Stimulated activated CD4-positive, alpha-beta T cell treated with anti-CD3 and anti-CD28 coated beads, TNF-alpha, amount 100 ng/mL, for 48 hours (primary cell): ENCODE measurements around the gene MICU2.

Experiments used
- DNase-seq, 3 donors: peaks; one replicate each; pipeline ENCODE4 v3.0.0-alpha.2; 2020; ENCODE audit warnings: low read depth in 3 of 3

The MICU2 gene

DNA sequence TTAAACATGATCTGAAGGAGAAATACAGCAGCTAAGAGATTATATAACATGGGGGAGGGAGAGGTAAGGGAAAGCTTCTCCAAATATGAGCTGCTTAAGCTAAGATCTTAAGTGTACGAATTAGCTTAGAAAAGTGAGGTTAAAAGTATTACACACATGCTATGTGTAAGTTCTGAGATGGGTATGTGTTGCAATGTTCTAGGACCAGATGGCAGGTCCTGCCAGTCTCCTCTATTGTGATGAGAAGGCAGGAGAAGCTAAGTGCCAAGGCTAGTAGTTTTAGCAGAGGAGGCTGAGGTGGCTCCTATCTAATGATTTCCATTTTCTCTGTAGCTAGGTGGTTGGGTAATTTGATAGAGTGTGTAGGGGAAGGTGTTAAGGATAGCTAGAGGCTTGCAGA lies 57.6 kb downstream of the MICU2 start:
- no peak for DNase-seq

DNA sequence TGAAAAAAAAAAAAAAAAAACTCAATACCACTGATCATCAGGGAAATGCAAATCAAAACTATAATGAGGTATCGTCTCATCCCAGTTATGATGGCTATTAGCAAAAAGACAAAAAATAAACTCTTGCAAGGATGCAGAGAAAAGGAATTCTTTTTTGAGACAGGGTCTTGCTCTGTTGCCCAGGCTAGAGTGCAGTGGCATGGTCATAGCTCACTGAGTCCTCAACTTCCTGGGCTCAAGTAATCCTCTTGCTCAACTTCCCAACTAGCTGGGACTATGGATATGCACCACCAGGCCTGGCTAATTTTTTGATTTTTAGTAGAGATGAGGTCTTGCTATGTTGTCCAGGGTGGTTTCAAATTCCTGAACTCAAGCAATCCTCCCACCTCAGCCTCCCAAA lies 59.5 kb downstream of the MICU2 start:
- DNase-seq: no peak

DNA sequence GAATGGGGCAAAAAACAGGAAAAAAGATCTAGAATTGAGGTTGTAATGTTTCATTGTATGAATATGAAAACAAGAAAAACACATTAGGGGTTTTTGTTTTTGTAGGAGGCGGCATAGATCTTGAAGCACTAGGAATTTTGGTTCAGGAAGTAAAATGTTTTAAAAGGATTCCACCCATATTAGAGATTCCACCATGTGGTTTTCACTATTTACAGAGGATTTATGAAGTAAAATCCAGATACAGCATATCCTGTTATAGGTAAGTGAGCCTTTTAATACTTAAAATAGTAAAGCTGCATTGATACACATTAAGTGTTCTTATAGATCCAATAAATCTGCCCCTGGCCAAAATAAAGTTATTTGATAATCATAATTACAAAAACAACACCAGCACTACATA lies 61.4 kb downstream of the MICU2 start:
- no peak for DNase-seq

DNA sequence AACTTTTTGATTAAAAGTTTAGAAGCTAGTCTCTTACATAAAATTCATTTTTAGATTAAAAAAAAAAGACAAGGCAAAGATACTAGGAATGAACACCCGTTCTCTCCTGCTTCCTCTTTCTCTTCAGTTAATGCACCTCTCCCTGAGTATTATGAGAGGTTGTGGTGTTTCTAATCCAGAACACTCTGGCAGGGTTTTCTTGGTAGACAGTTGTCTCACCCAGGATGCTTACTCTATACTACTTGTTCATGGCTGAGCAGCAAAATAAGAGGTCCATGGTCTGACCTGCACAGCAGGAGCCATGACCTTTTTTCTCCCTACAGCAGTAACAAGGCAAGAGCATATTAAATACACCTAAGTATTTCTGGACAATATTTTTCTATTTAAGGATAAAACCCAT lies 62.0 kb downstream of the MICU2 start:
- DNase-seq: no peak

DNA sequence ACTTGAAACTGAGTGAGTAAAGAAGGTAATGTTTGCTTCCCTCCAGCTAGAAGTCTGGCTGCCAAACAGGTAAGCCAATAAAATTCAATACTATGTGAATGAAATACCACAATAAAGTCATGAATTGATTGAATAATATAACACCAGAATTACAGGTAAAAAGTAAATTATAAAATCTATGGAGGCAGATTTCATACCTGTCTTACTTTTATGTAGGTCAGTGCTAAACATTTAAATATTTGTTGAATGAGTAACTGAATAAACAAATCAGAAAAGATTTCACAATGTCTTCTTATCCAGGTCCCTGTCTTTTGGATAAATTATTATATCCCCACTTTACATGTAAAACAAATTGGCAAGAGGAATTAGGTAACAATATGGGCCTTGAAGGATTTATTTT lies 62.7 kb downstream of the MICU2 start:
- DNase-seq: no peak

DNA sequence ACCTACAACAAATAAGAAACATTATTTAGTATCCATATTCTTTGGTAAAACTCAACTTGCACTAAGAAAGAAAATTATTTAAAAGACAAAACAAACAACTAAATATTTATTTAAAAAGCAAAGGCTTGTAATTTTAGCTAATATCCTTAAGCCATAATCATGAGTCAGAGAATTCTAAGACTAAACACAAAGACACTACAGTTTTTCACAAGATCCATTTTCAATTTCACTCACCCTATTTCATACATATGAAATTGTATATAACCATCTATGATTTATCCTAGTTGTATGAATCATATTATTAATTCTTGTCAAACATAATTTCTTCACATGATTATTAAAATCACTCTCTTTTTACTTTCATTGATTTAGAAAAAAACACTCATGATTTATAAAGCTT lies 64.3 kb downstream of the MICU2 start:
- no peak for DNase-seq

DNA sequence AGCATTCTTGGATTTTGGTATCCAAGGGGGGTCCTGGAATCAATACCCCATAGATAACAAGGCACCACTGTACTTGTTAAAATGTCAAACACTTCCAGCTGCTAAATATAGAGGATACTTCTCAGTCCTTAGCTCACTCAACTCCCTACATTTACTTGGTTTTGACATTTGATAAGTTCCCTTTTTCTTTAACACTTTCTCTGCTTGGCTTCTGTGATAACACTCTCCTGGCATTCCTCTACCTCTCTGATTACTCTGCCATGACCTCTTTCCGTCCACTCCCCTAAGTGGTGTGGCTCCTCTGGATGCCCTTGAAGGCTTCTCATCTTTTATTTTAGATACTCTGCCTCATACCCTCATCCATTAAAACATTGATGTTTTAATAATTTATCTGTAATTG lies 65.2 kb downstream of the MICU2 start:
- DNase-seq: no peak

DNA sequence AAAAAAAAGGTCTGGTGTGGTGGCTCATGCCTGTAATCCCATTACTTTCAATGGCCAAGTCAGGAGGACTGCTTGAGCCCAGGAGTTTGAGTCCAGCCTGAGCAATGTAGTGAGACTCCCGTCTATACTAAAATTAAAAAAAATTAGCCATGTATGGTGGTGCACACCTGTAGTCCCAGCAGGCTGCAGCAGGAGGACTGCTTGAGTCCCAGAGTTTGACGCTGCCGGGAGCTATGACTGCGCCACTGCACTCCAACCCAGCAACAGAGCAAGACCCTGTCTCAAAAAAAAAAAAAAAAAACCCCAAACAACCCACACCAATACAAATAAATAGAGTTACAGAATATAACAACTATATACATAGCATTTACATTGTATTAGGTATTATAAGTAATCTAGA lies 65.7 kb downstream of the MICU2 start:
- DNase-seq: no peak

DNA sequence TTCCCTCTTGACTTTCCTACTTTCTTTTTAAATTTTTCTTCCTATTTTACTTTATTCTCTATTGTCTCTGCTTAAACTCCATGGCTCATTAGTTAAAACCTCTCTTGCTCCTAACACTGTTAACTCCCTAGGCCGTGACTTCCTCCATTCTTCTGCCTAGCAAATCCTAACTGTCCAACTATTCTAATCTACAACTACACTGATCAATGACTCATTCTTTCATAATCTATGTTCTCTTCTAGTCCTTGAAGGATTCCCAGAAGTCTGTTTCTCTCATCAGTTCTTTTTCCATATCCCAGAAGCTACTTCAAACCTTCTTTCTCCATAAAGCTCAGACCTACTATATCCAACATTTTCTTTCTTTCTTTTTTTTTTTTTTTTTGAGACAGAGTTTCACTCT lies 66.9 kb downstream of the MICU2 start:
- DNase-seq: no peak

DNA sequence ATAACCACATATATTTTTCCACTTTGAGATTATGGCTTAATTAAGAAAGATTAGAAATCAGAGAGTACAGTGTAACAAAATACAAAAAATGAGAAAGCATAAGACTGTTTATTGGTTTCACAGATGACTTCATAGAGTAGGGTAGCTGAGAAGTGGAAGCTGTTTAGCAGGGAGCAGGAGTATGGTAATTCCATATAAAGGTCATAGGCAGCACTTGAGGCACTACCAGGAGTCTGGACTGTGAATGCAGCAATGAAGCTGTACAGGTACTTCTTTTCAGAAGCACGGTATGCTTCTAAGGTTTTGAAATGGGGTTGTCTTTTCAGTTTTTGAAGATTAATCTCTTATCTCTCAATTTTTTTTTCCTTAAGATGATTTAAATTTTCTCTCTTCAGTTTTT lies 69.2 kb downstream of the MICU2 start:
- no peak for DNase-seq

DNA sequence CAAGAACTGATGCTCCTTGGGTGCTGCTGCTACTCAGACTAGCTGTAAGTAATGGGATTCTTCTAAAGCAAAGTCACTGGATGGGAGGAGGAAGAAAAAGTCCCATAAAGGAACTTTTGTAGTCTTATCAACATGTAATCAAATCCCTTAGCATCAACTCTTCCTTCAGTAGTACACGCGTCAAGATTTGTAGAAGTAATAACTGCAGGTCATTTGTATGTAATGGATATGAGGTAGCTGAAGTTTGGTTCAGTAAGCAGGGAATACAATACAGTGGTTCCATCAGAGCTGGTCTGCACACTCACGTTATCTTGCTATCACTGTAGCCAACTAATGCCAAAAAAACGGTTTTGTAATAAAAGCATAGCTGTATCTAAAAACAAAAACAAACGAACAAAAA lies 72.5 kb downstream of the MICU2 start:
- DNase-seq: no peak

DNA sequence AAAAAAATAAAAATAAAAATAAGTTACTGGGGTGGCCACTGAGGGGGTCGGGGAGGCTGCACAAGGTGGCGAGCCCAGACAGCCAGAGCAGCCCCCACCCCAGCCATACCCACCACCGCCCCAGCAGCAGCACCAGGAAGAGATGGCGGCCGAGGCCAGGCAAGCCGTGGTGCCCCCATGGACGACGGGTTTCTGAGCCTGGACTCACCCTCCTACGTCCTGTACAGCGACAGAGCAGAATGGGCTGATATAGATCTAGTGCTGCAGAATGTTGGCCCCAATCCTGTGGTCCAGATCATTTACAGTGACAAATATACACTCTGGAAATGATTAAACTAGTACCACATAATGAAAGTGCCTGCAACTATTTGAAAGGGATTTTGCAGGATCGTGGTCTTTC lies 73.3 kb downstream of the MICU2 start:
- no peak for DNase-seq

DNA sequence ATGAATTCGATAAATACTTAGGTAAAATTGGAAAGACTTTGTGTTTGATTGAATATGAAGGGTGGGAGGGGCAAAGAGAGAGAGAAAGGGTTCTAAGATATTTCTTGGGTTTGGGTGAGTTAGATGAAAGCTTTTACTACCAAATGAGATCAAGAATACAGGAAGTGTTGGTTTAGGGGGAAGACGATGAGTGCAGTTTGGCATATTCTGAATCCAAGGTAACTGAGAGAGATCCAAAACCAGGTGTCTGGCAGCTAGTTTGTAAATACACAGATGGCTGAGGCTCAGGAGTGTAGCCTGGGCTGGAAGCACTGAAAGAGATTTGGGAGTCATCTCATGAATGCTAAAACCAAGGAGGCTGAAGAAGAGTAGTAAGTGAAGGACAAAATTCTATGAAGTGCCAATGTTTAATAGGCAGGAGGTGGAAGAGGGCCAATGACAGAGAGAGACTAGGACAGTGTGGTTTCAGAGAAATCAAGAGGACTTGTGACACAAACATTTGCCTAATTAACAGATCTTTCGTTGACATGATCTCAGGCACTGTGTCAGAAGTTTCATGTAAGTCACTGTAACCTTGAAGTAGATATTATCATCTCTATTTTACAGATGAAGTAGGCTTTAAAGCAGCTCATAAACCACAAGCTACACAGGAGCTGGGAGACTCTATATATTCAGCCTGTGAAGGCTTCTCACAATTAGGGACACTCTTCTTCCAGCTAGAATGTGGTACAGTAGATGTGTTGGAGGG lies 74.7 kb downstream of the MICU2 start:
- no peak for DNase-seq

DNA sequence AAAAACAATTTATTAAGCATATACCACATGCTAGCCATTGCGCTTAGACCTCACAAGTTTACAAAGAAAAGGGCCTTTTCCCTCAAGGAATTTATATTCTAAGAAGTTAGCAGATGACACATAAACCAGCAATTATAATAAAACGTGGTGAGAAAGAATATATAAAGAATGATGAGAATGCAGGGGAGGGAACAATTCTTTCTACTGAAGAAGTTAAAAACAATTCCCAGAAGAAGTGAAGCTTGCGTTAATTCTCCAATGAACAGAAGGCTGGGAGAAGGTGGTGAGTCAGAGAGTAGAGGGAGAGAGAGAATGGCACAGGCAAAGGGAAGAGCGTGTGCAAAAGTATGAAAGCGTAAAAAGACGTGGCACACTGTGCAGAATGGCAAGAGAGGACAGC lies 75.4 kb downstream of the MICU2 start:
- no peak for DNase-seq

DNA sequence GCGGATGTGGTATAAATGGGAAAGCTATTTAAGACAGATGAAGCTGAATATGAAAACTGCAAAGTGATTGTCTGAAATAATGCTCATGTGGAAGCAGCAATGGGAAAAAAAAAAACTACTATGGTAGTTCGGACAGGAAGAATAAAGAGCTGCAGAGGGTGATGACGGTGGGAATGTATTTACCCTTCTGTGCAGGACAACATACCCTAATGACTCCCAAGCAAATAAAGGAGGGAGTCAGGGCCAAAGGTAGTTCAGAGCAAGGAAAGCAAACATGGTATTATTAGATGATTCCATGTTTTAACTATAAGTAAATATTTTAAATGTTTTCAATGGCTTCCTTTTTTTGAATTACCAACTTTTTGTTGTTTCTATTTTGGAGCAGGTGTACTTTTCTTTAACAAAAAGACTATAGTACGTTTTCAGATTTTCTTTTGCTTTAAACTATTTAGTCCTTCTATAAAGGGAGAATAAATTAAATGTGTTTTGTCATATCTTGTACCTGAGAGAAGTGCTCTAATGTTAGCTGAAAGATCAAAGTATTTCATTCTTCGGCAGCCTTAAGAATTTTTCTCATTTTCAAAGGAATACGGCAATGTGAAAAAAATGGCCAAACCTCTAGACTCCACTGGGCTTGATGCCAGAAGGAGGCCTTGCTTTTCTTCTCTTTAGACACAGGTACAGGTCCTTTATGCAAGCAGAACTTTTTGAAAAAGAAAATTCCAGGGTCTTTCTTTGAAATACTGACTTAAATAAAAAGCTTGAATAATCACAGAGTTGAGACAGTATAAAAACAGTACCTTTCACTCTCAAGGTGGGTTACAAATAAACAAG lies 77.0 kb downstream of the MICU2 start:
- DNase-seq: no peak

DNA sequence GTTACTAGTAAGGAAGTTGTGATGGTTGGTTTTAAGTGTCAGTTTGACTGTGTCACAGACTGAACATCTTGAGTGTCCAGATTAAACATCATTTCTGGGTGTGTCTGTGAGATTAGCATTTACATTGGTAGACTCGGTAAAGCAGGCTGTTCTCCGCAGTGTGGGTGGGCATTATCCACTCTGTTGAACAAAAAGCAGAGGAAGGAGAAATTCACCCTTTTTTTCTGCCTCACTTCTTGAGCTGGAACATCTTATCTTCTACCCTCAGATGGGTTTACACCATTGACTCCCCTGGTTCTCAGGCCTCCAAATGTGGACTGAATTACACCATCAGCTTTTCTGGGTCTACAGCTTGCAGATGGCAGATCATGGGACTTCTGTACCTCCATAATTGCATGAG lies 81.1 kb downstream of the MICU2 start:
- no peak for DNase-seq

DNA sequence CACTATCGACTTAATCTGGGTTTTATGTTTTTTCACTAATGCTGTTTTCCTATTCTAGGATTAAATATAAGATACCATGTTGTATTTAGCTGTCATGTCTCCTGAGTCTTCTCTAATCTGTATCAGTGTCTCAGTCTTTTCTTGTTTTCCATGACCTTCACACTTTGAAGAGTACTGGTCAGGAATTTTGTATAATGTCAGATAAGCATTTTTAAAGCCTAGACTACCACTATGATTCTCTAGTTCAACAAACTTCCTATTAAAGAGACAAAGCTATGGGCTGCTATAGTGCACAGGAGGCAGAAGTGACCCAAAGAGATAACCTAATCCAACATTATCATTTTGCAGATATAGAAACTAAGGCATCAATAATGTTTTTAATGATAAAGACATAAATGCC lies 81.8 kb downstream of the MICU2 start:
- DNase-seq: no peak

DNA sequence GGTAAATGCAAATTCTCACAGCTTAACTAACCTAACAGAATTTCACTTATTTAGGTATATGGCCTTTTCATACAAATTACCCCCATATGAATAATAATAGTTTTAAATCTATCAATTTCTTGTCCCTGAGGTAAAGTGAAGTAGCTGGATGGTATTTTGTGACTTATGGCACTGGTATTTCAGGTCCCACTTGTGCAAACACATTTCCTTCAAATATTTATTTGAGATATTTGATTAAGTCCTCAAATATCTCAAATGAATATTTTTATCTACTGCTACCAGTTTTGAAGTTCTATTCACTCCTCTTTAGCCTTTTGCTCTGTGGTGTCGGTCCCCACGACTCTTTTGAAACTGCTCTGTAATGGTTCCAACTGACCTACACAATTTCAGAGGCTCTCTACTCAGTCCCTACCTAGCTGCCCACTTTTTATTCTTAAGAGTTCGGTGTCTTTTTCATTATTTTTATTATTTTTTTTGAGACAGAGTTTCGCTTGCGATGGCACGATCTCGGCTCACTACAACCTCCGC lies 85.3 kb downstream of the MICU2 start:
- DNase-seq: no peak

DNA sequence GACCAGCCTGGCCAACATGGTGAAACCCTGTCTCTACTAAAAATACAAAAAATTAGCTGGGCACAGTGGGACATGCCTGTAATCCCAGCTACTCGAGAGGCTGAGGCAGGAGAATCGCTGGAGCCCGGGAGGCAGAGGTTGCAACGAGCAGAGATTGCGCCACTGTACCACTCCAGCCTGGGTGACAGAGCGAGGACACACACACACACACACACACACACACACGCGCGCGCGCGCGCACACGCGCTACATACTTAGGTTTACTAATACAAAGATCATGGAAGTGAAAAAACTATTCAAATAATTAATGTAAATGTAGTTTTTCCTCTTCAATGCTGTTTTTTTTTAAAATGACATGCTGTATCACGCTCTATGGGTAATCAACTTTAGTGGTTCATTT lies 86.4 kb downstream of the MICU2 start:
- DNase-seq: no peak

DNA sequence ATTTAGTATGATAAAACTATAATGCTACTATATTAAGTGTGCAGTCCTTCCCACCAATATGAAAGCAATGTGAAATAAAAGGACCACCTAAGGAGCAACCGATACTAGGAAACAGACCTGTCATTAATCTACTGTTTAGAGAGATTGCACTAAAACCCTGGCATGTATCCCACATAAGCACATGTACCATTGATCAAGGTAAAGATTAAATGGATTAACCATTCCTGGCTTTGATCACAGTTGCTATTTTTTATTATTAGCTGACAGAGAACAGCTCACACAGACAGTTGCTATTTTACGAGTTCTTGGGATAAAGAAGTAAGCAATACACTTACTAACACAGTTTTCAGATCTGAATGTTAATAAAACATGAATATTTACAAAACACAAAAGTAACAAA lies 87.2 kb downstream of the MICU2 start:
- DNase-seq: no peak

DNA sequence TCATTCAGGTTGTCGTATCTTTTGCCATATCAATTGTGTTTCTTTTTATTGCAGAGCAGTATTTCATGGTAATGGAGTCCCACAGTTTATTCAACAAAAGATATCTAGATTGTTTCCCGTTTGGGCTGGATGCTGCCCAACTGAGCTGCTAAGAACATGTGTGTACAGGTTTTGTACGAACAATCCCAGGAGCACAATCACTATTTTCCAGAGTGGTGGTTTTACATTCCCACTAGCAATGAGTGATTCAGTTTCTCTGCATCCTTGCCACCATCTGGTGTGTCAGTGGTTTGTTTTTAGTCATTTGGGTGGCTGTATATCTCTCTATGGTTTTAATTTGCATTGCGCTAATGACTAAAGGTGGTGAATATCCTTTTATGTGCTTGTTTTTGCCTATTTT lies 92.1 kb downstream of the MICU2 start:
- DNase-seq: no peak

DNA sequence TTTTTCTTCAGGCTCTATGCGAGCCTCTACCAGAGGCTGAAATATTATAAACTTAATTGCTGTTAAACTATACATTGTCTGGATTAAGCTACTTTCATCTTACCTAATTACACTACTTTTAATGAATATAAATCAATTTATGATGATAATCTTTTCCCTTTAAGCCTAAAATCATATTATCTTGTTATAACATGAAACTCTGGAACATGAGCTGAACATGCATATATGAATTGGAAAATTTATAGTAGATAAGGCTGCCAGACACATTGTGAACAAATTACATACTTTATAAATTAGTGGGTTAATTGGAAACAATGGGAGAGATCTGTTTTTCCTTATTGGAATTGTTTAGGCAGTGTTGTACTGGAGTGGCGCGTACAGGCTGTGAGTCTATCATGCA lies 99.6 kb downstream of the MICU2 start:
- DNase-seq: no peak

DNA sequence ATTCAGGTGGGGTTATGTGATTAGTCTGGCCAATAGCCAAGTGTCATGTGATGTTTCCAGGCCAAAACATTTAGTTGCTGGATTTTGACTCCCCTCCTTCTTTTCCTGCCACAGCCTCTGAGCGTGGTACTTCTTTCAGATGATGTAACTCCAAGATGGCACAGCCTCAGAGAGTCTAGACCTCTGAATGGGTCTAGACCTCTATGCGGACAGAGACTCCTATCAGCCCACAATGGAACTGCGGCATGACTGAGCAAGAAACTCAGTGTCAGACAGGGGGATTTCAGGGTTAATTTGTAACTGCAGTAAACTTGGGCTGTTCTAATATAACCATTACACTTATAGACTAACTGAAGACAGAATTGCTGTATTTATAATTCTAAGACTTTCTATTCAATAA lies 102.3 kb downstream of the MICU2 start:
- no peak for DNase-seq
